Measurements from ENCODE around the gene ELP1.

The ELP1 gene

GRCh38 chr9:108835831-108836230, 98.1 kb downstream of the ELP1 start:
- Histone ChIP-seq H3K9ac (ENCODE audit: low read depth, low read length) (no peak overlapping the region), H3K36me3 (ENCODE audit: insufficient read depth, low read length) (no peaks in the 10 kb centered on the region), H3K9me3 (ENCODE audit: insufficient read depth, low read length, severe bottlenecking) (no peaks in the 10 kb centered on the region), H3K4me2 (ENCODE audit: insufficient read depth, low read length) (no peak overlapping the region), H3K79me2 (ENCODE audit: insufficient read depth, low read length) (no peaks in the 10 kb centered on the region), H3K27ac (ENCODE audit: low read length) (no peak overlapping the region), H3K4me1 (ENCODE audit: insufficient read depth, low read length) (no peaks in the 10 kb centered on the region), H3K4me3 (ENCODE audit: low read depth in 1 of 2, low read length in 2 of 2) (no peak overlapping the region), H4K20me1 (ENCODE audit: insufficient read depth, low read length) (no peaks in the 10 kb centered on the region), H3K27me3 (ENCODE audit: insufficient read depth, low read length, poor library complexity) (no peaks in the 10 kb centered on the region), H2AFZ (ENCODE audit: low read depth, low read length) (no peak overlapping the region)
- TF ChIP-seq CTCF (IDR thresholded peaks at IDR 0.05; ENCODE audit: borderline replicate concordance, extremely low read depth, low read length, poor library complexity, severe bottlenecking) (no peak), EZH2 (IDR thresholded peaks at IDR 0.05; ENCODE audit: borderline replicate concordance, low read depth, low read length, severe bottlenecking) (no peak)
- no peak for DNase-seq
- ATAC-seq (ENCODE audit: insufficient read depth, low read depth): no peak

GRCh38 chr9:108834959-108835665, 98.8 kb downstream of the ELP1 start:
- TF ChIP-seq CTCF (IDR thresholded peaks at IDR 0.05; ENCODE audit: borderline replicate concordance, extremely low read depth, low read length, poor library complexity, severe bottlenecking) (no peak), EZH2 (IDR thresholded peaks at IDR 0.05; ENCODE audit: borderline replicate concordance, low read depth, low read length, severe bottlenecking) (no peak)
- ATAC-seq (ENCODE audit: insufficient read depth, low read depth) (peak; percentile 56; the same call in 2 of the 3 replicates), DNase-seq (no peak)
- Histone ChIP-seq H3K4me3 (ENCODE audit: low read depth in 1 of 2, low read length in 2 of 2) (no peak overlapping the region), H3K9me3 (ENCODE audit: insufficient read depth, low read length, severe bottlenecking) (no peaks in the 10 kb centered on the region), H2AFZ (ENCODE audit: low read depth, low read length) (no peak overlapping the region), H3K36me3 (ENCODE audit: insufficient read depth, low read length) (no peaks in the 10 kb centered on the region), H3K27ac (ENCODE audit: low read length) (no peak overlapping the region), H3K79me2 (ENCODE audit: insufficient read depth, low read length) (no peaks in the 10 kb centered on the region), H3K4me2 (ENCODE audit: insufficient read depth, low read length) (no peak overlapping the region), H4K20me1 (ENCODE audit: insufficient read depth, low read length) (no peaks in the 10 kb centered on the region), H3K9ac (ENCODE audit: low read depth, low read length) (no peak overlapping the region), H3K27me3 (ENCODE audit: insufficient read depth, low read length, poor library complexity) (no peaks in the 10 kb centered on the region), H3K4me1 (ENCODE audit: insufficient read depth, low read length) (no peaks in the 10 kb centered on the region)

- Histone ChIP-seq H3K9me3 (ENCODE audit: insufficient read depth, low read length, severe bottlenecking) (no peaks in the 10 kb centered on the region), H2AFZ (ENCODE audit: low read depth, low read length) (no peak overlapping the region), H4K20me1 (ENCODE audit: insufficient read depth, low read length) (no peaks in the 10 kb centered on the region), H3K27ac (ENCODE audit: low read length) (no peak overlapping the region), H3K79me2 (ENCODE audit: insufficient read depth, low read length) (no peaks in the 10 kb centered on the region), H3K4me3 (ENCODE audit: low read depth in 1 of 2, low read length in 2 of 2) (no peak overlapping the region), H3K4me1 (ENCODE audit: insufficient read depth, low read length) (no peaks in the 10 kb centered on the region), H3K9ac (ENCODE audit: low read depth, low read length) (no peak overlapping the region), H3K4me2 (ENCODE audit: insufficient read depth, low read length) (no peak overlapping the region), H3K36me3 (ENCODE audit: insufficient read depth, low read length) (no peaks in the 10 kb centered on the region), H3K27me3 (ENCODE audit: insufficient read depth, low read length, poor library complexity) (no peaks in the 10 kb centered on the region)
- DNase-seq: no peak
- no peak for TF ChIP-seq EZH2 (IDR thresholded peaks at IDR 0.05; ENCODE audit: borderline replicate concordance, low read depth, low read length, severe bottlenecking)
- TF ChIP-seq CTCF (IDR thresholded peaks at IDR 0.05; ENCODE audit: borderline replicate concordance, extremely low read depth, low read length, poor library complexity, severe bottlenecking): no peak
- no peak for ATAC-seq (ENCODE audit: insufficient read depth, low read depth)
These were observed 101.8 kb downstream of the ELP1 start for GRCh38 chr9:108832179-108832500.

Data from DND-41 (cell line).